Erythroblast (primary cell): ENCODE measurements around the gene ATP13A2.

Source experiments
- GATA1 ChIP-seq: IDR thresholded peaks from 2 replicates; pipeline ENCODE4 v1.6.1; 2011; ENCODE audit warnings: low read depth, mild to moderate bottlenecking, control low read depth, low read length, moderate library complexity
- POLR2A ChIP-seq: IDR thresholded peaks from 2 replicates; pipeline ENCODE4 v1.6.1; 2011; ENCODE audit warnings: mild to moderate bottlenecking, low read length

DNA sequence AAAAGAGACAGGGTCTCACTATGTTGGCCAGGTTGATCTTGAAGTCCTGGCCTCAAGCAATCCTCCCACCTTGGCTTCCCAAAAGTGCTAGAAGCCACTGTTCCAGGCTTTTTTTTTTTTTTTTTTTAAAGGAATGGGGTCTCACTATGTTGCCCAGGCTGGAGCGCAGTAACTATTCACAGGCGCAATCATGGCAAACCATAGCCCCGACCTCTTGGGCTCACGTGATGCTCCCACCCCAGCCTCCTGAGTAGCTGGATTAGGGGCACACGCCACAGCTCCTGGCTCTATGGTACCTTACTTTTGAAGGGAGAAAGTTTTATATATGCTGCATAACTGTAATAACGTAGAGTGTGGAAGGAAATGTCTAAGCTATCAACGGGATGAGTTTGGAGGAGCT is 5.7 kb upstream of the ATP13A2 start:
- TF ChIP-seq POLR2A = no peak
- TF ChIP-seq GATA1 = no peak
